Measurements from ENCODE around the gene POLD4. TPM values are rescaled to one million over a fixed set of nuclear protein-coding genes. Genes with fewer than 3 reads are reported as not detected.

POLD4 gene
- total RNA-seq, 4 donors from 2014 or later, result 38.6 to 105 (median 60.6) TPM

- Histone ChIP-seq H3K4me3 (replicated peaks in 1 of 3) (no peak overlapping the region), H3K4me1 (peaks cover 21 to 33% of the 10 kb centered on the region in 2 donors), H3K27me3 (no peaks in the 10 kb centered on the region), H3K9me3 (no peaks in the 10 kb centered on the region), H3K36me3 (no peaks in the 10 kb centered on the region), H3K27ac (no peak overlapping the region)
- 76 to 89% methylated on average over 11 of the region's 11 CpGs for WGBS, 2 donors
- TF ChIP-seq CTCF (IDR thresholded peaks at IDR 0.05), result no peak
- no peak for TF ChIP-seq POLR2A (IDR thresholded peaks at IDR 0.05)
- intact Hi-C loops (cut with DNase I), result loop anchor here (5.0 kb wide), 1 partner anchor 34 kb away; no protein-coding TSS in a partner anchor
- DNase-seq, result no peak
These were observed 5.2 kb downstream of the POLD4 start for GRCh38 chr11:67347964-67348749.

GRCh38 chr11:67345920-67346819 is 7.2 kb downstream of the POLD4 start:
- Histone ChIP-seq H3K4me3 (replicated peaks in 1 of 3) (no peak overlapping the region), H3K27me3 (no peaks in the 10 kb centered on the region), H3K36me3 (no peaks in the 10 kb centered on the region), H3K27ac (peak overlapping the region in 1 of 3 donors; percentile 3), H3K4me1 (peaks cover 7 to 16% of the 10 kb centered on the region in 2 donors), H3K9me3 (no peaks in the 10 kb centered on the region)
- WGBS, 2 donors, result 61 to 62% methylated on average over 7 of the region's 7 CpGs
- intact Hi-C loops (cut with DNase I), result loop anchor here (5.0 kb wide), 1 partner anchor 36 kb away; no protein-coding TSS in a partner anchor
- TF ChIP-seq POLR2A (IDR thresholded peaks at IDR 0.05), result no peak
- peak in 5 of 6 experiments; percentile 35 to 67 (median 65) for TF ChIP-seq CTCF (IDR thresholded peaks at IDR 0.05)
- DNase-seq, result peak; percentile 54 to 58

DNA sequence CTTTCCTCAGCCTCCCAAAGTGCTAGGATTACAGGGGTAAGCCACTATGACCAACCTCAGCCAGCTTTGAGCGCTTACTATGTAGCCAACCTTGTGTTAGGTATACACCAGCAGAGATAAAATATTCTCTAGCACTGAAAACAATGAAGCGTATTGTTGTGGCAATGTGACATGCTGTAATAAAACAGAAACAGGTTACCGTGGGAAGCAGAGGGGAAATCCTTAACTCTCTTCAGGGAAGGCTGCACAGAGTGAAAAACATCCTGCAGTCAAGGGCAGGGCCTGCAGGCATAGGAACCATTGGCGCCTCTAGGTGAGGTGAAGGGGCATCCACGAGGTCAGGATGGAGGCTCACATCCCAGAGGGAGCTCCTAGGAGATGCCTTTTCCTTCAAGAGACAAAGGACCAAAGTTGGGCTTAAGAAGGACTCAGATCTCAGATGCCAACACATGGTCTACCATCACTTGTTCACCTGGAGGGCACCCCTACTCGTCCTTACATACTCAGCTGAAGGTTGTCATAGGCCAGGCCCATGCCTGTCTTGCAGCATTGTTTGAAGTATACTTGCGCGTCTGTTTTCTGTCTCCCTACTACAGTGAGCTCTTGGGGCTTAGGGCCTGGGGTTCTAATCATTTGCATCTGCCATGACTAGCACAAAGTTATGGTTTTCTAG is 8.0 kb downstream of the POLD4 start:
- Histone ChIP-seq H3K4me3 (replicated peaks in 1 of 3) (no peak overlapping the region), H3K27me3 (no peaks in the 10 kb centered on the region), H3K4me1 (peaks cover 7 to 11% of the 10 kb centered on the region in 2 donors), H3K9me3 (no peaks in the 10 kb centered on the region), H3K36me3 (no peaks in the 10 kb centered on the region), H3K27ac (peak overlapping the region in 1 of 3 donors; percentile 3)
- intact Hi-C loops (cut with DNase I), result loop anchor here (5.0 kb wide), 1 partner anchor 37 kb away; no protein-coding TSS in a partner anchor
- no peak for DNase-seq
- no peak for TF ChIP-seq POLR2A (IDR thresholded peaks at IDR 0.05)
- TF ChIP-seq CTCF (IDR thresholded peaks at IDR 0.05), result no peak
- WGBS, 2 donors, result 81 to 86% methylated on average over 8 of the region's 8 CpGs

DNA sequence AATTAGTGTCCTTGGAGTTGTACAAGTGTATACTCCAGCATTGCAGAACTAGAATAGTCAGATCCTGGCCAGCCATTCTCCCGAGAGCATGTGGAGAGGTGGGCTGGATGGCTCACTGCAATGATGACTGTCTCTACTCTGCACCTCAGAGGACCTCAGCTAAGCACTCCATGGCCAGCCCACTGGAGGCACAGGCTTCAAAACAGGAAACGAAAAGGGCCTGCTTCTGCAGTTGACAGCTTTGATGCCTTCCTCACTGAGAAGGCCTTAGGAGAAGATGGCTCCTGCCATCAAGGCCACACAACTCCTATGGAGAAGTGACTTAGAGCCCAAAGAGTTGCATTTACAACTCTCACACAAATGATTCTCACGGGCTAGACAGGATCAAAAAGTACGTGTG is 9.1 kb downstream of the POLD4 start:
- H3K27me3 ChIP-seq, result no peaks in the 10 kb centered on the region
- no peak overlapping the region for H3K4me3 ChIP-seq (replicated peaks in 1 of 3)
- no peak overlapping the region for H3K27ac ChIP-seq
- TF ChIP-seq CTCF (IDR thresholded peaks at IDR 0.05), result no peak
- no peak for TF ChIP-seq POLR2A (IDR thresholded peaks at IDR 0.05)
- no peaks in the 10 kb centered on the region for H3K36me3 ChIP-seq
- WGBS, 2 donors, result 87 to 94% methylated on average over 4 of the region's 4 CpGs
- intact Hi-C loops (cut with DNase I), result no loop called here
- H3K4me1 ChIP-seq, result peaks cover 7 to 11% of the 10 kb centered on the region in 2 donors
- no peaks in the 10 kb centered on the region for H3K9me3 ChIP-seq
- no peak for DNase-seq
